Measurements from ENCODE around the gene KRTAP4-16. TPM values are rescaled to one million over a fixed set of nuclear protein-coding genes. Genes with fewer than 3 reads are reported as not detected.
"Not testable (repeated sequence)": the region's sequence is repeated elsewhere in the genome, so short reads cannot be mapped to it uniquely, and the experiment has no call there.

The KRTAP4-16 gene
- total RNA-seq, 4 donors from 2014 or later, result not detected

DNA sequence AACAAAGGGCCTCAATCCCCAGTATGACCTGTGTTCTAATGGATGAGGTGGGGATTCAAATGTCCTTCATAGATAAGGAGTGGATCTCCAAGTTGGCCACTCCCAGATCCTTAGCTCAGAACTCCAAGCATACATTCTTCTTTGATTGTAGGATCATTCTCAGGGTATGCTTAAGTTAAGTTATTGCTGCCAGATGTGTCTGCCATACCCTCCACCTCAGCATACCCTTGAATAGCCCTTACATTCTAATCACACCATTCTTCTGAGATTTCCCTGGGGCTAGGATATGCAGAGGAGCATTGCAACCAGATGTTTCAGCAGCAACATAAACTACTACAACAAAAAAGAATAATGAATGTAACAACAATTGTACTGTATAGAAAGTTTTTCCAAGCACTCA, 34.7 kb downstream of the KRTAP4-16 start:
- H3K9me3 ChIP-seq, result no peaks in the 10 kb centered on the region
- TF ChIP-seq POLR2A (IDR thresholded peaks at IDR 0.05), result no peak
- TF ChIP-seq, protein P1, sequence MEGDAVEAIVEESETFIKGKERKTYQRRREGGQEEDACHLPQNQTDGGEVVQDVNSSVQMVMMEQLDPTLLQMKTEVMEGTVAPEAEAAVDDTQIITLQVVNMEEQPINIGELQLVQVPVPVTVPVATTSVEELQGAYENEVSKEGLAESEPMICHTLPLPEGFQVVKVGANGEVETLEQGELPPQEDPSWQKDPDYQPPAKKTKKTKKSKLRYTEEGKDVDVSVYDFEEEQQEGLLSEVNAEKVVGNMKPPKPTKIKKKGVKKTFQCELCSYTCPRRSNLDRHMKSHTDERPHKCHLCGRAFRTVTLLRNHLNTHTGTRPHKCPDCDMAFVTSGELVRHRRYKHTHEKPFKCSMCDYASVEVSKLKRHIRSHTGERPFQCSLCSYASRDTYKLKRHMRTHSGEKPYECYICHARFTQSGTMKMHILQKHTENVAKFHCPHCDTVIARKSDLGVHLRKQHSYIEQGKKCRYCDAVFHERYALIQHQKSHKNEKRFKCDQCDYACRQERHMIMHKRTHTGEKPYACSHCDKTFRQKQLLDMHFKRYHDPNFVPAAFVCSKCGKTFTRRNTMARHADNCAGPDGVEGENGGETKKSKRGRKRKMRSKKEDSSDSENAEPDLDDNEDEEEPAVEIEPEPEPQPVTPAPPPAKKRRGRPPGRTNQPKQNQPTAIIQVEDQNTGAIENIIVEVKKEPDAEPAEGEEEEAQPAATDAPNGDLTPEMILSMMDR (IDR thresholded peaks at IDR 0.05), result no peak
- no peak for DNase-seq
- H3K36me3 ChIP-seq, result no peaks in the 10 kb centered on the region
- H3K4me1 ChIP-seq, result no peaks in the 10 kb centered on the region
- intact Hi-C loops (cut with DNase I), result no loop called here
- H3K4me3 ChIP-seq (replicated peaks in 1 of 3), result no peak overlapping the region
- H3K27me3 ChIP-seq, result no peaks in the 10 kb centered on the region
- no peak overlapping the region for H3K27ac ChIP-seq

DNA sequence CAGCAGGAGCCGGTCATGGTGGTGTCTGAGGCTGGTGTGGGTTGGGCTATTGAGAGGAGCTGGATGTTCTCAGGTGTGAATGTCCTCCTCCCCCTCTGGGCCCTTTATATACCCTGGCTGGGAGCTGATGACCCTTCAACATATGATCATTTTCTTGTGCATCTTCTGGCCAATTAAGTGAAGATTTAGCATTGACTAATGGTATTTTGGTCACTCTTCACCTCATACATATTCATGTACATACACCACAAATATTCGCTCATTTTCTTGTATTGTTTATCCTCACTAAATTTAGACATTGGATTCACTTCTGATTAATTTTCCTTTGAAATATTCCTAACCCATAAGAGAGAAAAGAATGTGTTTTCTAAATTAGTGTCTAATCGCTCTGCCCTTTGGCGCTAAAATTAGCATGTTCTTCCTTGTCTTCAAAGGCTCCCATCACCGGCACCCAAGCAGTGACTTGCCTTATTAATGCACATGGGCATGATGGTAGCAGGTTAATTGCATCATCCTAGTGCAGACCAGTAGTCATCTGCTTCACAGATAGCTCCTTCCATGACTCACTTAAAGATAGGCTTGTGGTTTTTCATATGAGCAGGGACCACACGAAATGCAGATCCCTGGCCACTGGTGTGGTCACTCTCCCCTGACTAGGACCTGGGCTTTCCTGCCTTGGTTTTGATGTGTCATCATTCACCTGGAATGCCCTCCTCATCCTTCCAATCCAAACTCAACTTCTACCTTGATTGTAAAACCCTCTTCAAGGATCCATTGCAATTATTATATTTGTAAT, 36.0 kb downstream of the KRTAP4-16 start, which contains the start of gene KRTAP2-4:
TSS of gene KRTAP2-4 (minus strand) at position 51 of the 796 bp plus-strand sequence. CDS start at position 17, 34 bp downstream.
- no peak for TF ChIP-seq POLR2A (IDR thresholded peaks at IDR 0.05)
- TF ChIP-seq, protein P1 (IDR thresholded peaks at IDR 0.05), result no peak
- no peaks in the 10 kb centered on the region for H3K9me3 ChIP-seq
- 95 to 96% methylated on average over 5 of the region's 6 CpGs for WGBS, 2 donors
- H3K27ac ChIP-seq, result no peak within 1 kb of the TSS
- no peak within 1 kb of the TSS for H3K4me3 ChIP-seq (replicated peaks in 1 of 3)
- no peak for DNase-seq
- H3K36me3 ChIP-seq, result no peaks in the 10 kb centered on the region
- no peaks in the 10 kb centered on the region for H3K4me1 ChIP-seq
- no peaks in the 10 kb centered on the region for H3K27me3 ChIP-seq
- intact Hi-C loops (cut with DNase I), result no loop called here

DNA sequence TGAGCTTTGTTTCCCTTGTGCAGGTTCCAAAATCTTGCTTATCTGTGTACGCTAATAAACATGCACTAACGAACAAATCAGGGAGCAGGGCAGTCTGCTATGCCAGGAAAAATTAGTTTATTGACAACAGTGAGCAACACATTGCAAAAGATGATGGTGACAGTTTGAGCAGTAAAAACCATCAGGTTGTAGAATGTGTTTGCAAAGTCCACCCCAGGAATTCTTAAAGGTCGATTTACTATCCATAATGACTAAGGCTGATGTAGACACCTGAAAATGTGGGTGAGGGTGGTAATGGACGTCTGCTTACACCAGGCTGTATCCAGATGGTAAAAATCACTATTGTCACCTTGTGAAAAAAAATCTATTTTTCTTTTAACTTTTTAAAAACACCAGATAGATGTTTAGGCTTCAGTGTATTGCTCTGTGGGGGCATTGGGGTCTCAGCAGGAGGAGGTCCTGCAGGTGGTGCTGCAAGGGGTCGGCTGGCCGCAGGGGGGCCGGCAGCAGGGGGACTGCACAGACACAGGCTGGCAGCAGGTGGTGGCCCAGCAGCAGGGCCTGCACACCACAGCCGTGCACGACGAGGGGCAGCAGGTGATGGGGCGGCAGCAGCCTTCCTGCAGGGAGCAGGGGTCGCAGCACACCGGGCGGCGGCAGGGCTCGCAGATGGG, 36.9 kb downstream of the KRTAP4-16 start:
- 65 to 77% methylated on average over 7 of the region's 16 CpGs for WGBS, 2 donors
- H3K36me3 ChIP-seq; intact Hi-C loops (cut with DNase I): not testable (repeated sequence)

DNA sequence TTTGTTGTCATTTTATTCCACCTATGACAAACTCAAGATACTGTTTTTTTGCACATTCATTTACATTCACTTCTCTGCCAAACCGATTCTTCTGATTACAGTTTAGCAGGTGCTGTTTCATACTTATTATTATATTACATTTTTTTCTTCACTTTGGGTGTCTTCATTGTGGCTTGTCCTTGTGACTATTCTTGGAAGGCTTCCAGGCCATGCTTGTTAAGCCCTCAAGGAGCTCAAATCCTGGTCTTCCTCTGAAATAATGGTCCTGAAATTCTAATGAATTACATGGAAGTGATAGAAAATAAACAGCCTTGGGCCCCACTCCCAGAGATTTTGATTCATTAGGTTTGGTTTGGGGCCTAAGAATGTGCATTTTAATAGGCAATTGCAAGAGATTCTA, 37.7 kb downstream of the KRTAP4-16 start:
- Histone ChIP-seq H3K27ac (no peak overlapping the region), H3K4me3 (replicated peaks in 1 of 3) (no peak overlapping the region), H3K27me3 (no peaks in the 10 kb centered on the region), H3K9me3 (no peaks in the 10 kb centered on the region), H3K36me3 (no peaks in the 10 kb centered on the region), H3K4me1 (no peaks in the 10 kb centered on the region)
- no peak for DNase-seq
- TF ChIP-seq, protein P1 (IDR thresholded peaks at IDR 0.05), result no peak
- no peak for TF ChIP-seq POLR2A (IDR thresholded peaks at IDR 0.05)
- 86% methylated on average over 1 of the region's 1 CpG for WGBS, 2 donors
- intact Hi-C loops (cut with DNase I), result no loop called here

More for the DNA sequence above, 36.9 kb downstream of the KRTAP4-16 start:
- not testable (repeated sequence) for H3K4me3 ChIP-seq (replicated peaks in 1 of 3); H3K4me1 ChIP-seq; DNase-seq; H3K9me3 ChIP-seq; H3K27ac ChIP-seq; H3K27me3 ChIP-seq

GRCh38 chr17:41063449-41063848, 38.6 kb downstream of the KRTAP4-16 start:
- H3K4me3 ChIP-seq (replicated peaks in 1 of 3), result no peak overlapping the region
- intact Hi-C loops (cut with DNase I), result no loop called here
- TF ChIP-seq, protein P1 (IDR thresholded peaks at IDR 0.05), result no peak
- no peak for TF ChIP-seq POLR2A (IDR thresholded peaks at IDR 0.05)
- no peaks in the 10 kb centered on the region for H3K9me3 ChIP-seq
- H3K4me1 ChIP-seq, result no peaks in the 10 kb centered on the region
- H3K36me3 ChIP-seq, result no peaks in the 10 kb centered on the region
- no peak for DNase-seq
- no peaks in the 10 kb centered on the region for H3K27me3 ChIP-seq
- no peak overlapping the region for H3K27ac ChIP-seq
- 69 to 79% methylated on average over 4 of the region's 4 CpGs for WGBS, 2 donors
